HG03520 (cell line): ENCODE measurements around the gene ARHGEF17.

ENCODE experiments used
- ATAC-seq: cut with Tn5 transposase; IDR thresholded peaks from one replicate; pipeline ENCODE4 v1.9.1; 2021; ENCODE audit warnings: mild to moderate bottlenecking, moderate library complexity; ENCODE audit not compliant: unreplicated experiment

The ARHGEF17 gene

DNA sequence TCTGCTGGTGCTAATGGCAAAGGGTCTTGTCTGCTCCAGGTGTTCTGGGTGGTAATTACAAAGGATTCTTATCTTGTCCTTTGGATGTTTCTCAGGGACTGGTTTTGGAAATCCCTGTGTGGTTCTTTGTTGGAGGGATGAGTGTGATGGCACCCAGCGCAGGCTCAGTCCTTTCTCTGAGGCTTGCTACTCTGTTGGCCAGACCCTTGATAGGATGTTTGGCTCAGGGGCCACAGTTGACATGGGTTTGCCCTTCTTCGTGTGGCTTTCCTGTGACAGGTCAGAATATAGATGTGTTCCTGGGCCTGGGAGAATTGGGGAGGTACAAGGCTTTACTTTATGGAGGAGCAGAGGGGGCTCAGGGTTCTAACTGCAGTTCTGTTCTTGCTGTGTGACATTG is 4.0 kb downstream of the ARHGEF17 start:
- ATAC-seq, result no peak

GRCh38 chr11:73312851-73313327 is 4.8 kb downstream of the ARHGEF17 start:
- ATAC-seq, result no peak

DNA sequence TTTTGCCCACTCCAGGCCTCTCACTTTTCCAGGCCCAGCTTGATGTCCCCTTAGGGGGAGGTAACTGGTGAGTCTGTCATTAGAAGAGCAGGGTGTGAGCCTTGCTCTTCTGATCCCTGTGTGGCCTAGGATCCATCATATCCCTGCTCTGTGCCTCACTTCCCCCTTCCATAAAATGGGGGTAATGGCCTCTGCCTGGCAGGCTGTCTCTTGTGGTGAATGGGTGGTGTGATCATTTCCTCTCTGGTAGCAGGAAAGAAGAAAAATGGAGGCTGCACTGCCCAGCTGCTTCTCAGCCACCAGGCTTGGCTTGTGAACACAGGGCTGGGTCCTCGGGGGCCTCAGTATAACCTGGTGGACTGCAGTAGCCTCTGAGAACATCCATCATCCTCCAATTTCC is 5.6 kb downstream of the ARHGEF17 start:
- ATAC-seq, result no peak

GRCh38 chr11:73314117-73314961 is 6.3 kb downstream of the ARHGEF17 start:
- no peak for ATAC-seq

GRCh38 chr11:73315293-73316020 is 7.4 kb downstream of the ARHGEF17 start:
- ATAC-seq, result no peak

- no peak for ATAC-seq
Measured at GRCh38 chr11:73316422-73316821, 8.3 kb downstream of the ARHGEF17 start.

GRCh38 chr11:73317373-73317772 is 9.3 kb downstream of the ARHGEF17 start:
- no peak for ATAC-seq

GRCh38 chr11:73317803-73318202 is 9.7 kb downstream of the ARHGEF17 start:
- ATAC-seq, result no peak

DNA sequence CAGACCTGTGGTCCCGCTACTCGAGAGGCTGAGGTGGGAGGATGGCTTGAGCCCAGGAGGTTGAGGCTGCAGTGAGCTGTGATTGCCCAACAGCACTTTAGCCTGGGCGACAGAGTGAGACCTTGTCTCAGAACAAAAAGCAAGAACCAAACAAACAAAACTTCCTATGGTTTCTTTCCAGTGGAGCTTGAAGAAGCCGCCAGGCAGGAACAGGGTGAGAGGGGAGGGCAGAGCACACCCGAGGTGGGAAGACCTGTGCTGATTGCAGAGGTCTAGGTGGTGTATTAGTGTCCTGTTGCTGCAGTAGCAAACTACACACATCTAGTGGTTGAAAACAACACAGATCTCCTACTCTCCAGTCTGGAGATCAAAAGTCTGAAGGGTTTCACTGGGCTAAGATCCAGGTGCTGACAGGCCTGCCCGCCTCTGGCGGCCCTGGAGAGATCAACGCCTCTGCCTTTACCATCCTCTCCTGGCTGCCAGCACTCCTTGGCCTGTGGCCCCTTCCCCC is 10.5 kb downstream of the ARHGEF17 start:
- ATAC-seq, result no peak

DNA sequence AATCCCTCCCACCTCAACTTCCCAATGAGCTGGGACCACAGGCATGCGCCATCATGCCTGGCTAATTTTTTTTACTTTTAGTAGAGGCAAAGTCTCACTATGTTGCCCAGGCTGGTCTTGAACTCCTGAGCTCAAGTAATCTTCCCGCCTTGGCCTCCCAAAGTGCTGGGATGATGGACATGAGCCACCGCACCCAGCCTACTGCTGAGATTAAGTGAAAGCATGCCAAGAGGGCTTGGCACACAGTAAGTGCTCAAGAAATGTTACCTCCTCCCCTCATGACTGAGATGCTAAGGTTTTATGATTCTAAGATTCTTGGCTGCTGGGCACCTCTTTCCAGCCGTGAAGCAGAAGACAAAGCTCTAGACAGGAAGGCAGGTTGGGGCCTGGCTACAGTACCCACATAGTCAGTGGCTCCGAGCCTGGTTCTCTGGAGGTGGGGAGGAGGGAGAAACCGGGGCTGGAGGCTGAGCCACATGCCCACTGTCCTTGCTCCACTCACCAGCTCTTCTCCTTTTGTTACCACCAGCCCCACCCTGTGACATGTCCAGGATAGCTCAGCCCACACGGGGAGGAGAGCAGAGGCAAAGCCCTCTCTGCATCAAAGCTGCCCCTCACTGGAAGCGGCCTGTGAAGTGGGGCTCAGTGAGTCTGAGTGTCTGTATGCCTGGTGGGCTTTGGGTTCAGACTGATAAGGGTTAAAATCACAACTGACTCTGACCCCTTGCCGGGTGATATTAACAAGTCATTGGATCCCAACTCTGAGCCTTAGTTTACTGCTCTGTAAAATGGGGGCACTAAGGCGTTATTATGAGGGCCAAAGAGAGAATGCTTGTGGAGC is 12.9 kb downstream of the ARHGEF17 start:
- no peak for ATAC-seq

- no peak for ATAC-seq
Measured at GRCh38 chr11:73321604-73322381, 13.7 kb downstream of the ARHGEF17 start.

DNA sequence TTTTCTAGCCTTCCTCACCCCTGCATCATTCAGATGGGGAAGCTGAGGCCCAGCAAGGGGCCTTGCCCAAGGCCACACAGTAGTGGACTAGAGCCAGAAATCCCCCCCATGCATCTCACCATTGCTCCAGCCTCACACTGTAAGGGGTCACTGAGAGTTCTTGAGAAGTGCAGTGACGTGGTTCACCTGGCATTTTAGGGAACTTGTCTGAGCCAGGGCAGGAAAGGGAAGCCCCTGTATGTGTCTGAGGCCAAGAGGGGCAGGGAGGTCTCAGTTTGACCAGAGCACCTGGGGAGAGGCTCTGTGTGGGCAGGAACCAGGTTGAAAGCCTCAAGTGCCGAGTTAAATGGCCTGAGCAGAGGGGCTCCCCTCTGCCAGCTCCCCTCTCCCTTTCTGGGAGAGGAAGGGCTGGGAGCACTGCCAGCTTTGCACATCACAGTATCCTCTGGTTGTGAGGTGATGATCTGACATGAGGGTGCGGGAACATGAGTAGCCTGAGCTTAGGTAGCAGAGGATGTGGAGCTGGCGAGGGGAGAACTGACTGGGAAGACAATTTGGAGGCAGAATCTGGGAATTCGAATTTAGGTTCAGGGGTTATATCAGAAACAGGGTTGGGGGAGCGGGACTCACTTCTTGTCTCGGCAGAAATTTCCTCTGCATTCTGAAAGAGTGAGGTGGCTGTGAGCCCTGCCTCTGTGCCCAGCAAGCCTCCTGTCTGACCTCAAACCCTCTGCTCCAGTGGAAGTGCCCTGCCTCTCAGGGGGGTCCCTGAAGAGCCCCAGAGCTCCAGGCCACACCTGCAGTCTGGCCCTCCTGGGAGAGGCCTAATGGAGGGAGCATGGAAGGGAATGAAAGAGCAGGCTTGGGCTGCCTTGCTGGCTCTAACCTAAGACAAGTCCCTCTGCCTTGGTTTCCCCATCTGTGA is 14.6 kb downstream of the ARHGEF17 start:
- ATAC-seq, result no peak

DNA sequence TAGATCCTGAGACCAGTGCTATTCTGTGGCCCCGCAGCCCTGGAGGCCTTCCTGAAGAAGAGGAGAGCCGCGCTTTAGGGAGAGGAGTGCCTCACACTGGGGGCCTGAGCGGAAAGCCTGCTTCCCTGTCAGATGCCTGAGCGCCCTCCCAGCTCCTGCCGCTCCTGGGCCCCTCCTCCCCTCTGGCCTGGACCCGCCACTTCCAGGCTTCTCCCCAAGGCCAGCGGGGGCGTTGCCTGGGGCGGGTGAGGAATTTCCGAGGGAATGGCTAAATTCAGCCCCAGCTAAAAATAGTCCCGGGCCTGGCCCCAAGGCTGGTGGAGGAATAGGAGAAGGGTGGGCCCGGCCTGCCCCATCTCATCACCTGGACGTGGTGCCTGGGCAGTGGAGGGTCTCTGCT is 15.4 kb downstream of the ARHGEF17 start:
- no peak for ATAC-seq

DNA sequence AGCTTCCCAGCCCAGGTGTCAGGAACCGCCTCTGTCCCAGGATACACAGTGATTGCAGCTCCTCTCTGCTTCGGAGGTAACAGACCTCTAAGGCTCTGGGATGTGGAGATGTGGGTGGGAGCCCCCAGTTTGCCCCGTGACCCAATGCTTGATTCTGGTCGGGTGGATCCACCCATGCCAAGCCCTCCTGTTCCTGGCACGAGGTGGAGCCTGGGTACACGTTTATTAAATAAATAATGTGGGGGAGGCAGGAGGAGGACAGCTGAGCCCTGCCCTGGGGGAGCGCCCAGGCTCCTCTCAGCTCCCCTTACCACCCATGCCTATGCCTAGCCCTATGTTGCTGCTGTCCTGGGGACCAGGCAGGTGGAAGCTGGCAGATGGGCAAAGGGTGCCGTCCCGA is 16.0 kb downstream of the ARHGEF17 start:
- no peak for ATAC-seq

DNA sequence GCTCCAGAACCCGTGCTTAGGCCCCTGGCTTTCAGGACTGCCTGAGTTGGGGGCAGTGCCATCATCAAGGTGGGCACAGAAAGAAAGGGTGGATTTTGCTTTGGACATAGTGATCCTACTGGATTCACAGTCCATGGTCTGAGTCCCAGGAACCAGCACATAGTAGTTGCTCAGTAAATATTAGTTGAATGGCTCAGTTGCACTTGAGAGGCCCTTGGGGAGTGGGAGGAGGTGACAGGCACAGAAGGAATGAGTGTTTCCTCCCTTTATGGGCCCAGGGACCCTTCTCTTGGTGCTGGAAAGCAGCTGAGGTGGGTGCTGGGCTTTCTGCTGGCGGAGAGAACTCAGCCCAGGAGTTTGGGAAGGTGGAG is 16.6 kb downstream of the ARHGEF17 start:
- no peak for ATAC-seq

DNA sequence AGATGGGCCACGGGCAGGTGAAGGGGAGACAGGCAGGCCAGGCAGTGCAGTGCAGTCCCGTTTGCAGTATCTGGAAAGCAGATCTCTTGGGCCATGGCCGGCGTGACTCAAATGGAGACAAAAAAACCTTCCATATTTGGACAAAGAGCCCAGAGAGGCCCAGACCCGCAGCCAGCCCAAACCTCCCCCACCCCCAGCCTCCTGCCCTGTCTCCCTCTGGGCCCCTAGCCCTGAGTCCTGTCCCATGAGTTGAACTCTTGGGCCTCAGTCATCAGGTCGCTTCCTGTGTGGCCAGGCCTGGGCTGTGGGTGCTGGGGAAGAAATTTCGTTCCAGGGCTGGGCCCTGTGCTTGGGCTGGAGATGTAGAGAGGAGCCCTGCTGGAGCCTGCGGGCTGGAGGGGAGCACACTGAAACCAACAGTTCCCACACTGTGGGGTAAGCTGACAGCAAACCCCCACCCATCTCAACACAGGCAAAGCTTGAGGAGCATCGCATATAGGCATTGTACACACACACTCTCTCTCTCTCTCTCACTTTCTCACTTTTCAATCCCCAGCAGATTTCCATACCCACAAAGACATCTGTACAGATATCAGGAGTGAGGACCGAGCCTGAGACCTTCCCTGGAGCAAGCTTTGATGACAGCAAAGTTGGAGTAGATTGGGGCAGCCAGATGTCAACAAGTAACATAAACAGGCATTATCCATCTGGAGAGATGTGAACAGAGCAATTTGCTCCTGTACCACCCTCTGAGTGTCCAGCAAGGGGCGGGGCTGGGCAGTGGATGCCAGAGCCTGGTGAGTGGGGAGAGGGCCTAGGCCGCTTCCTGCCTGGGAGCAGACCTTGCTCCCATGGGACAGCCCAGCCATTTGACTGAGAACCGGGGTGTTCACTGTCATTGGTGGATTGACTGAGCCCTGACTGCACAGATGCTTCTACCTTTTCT is 17.2 kb downstream of the ARHGEF17 start:
- peak; percentile 52 for ATAC-seq

GRCh38 chr11:73326929-73327811 is 19.1 kb downstream of the ARHGEF17 start:
- no peak for ATAC-seq
